ENCODE results near the gene PFDN5.

GRCh38 chr12:53328043-53328435, 32.7 kb downstream of the PFDN5 start:
- TF ChIP-seq CTCF (IDR thresholded peaks at IDR 0.05) (no peak), POLR2A (IDR thresholded peaks at IDR 0.05) (no peak)
